Heart left ventricle (tissue), 16 donors: ENCODE results near the gene FAM174A. TPM values are rescaled to one million over a fixed set of nuclear protein-coding genes. Genes with fewer than 3 reads are reported as not detected.

ENCODE experiments used
- ATAC-seq, 4 donors: fragments of 200-7000 bp; cut with Tn5 transposase; one replicate each; pipeline ENCODE4 v1.9.1; 2020 to 2022; ENCODE audit warnings: moderate library complexity in 4 of 4, mild to moderate bottlenecking in 3 of 4, moderate number of reproducible peaks in 1 of 4
- DNase-seq, 5 donors: peaks; one replicate each; pipeline ENCODE4 v3.0.0-alpha.2; 2020
- H3K27ac ChIP-seq, 12 donors: fragments of 200-600 bp; sonication (generic) in 4 of 12; one replicate each; pipeline versions ENCODE4 v1.5.0 to v1.8.0; 2016 to 2022; ENCODE audit warnings: mild to moderate bottlenecking in 2 of 12
- H3K27me3 ChIP-seq, 9 donors: fragments of 200-600 bp; sonication (generic) in 2 of 9; one replicate each; pipeline versions ENCODE4 v1.5.1 to v1.8.0; 2016 to 2022; ENCODE audit warnings: mild to moderate bottlenecking in 3 of 9
- H3K36me3 ChIP-seq, 9 donors: fragments of 200-600 bp; sonication (generic) in 2 of 9; one replicate each; pipeline versions ENCODE4 v1.5.0 to v1.8.0; 2018 to 2022; ENCODE audit warnings: mild to moderate bottlenecking in 2 of 9
- H3K4me1 ChIP-seq, 12 donors: fragments of 200-600 bp; sonication (generic) in 4 of 12; one replicate each; pipeline versions ENCODE4 v1.5.0 to v1.8.0; 2016 to 2022; ENCODE audit warnings: mild to moderate bottlenecking in 3 of 12
- H3K4me3 ChIP-seq, 12 donors: fragments of 200-600 bp; sonication (generic) in 4 of 12; one replicate each; pipeline versions ENCODE4 v1.5.0 to v1.8.0; 2017 to 2022; ENCODE audit warnings: mild to moderate bottlenecking in 9 of 12, moderate library complexity in 4 of 12
- H3K9me3 ChIP-seq, 12 donors: fragments of 200-600 bp; sonication (generic) in 4 of 12; one replicate each; pipeline versions ENCODE4 v1.5.0 to v1.8.0; 2016 to 2022; ENCODE audit warnings: mild to moderate bottlenecking in 1 of 12
- CTCF ChIP-seq, 12 donors: fragments of 200-600 bp; sonication (generic) in 4 of 12; IDR thresholded peaks; one replicate each; pipeline versions ENCODE4 v1.5.0 to v1.8.0; 2018 to 2022; ENCODE audit warnings: antibody characterized with exemption in 12 of 12, mild to moderate bottlenecking in 5 of 12
- POLR2A ChIP-seq, 2 donors: fragments of 450-650 bp; IDR thresholded peaks; one replicate each; pipeline ENCODE4 v1.6.1; 2017; ENCODE audit warnings: antibody characterized with exemption in 2 of 2, mild to moderate bottlenecking in 2 of 2, moderate library complexity in 2 of 2
- WGBS, 4 donors: extraction: QIAGEN DNeasy Blood & Tissue Kit in 2 of 4; methylation state at CpG; one replicate each; pipeline versions ENCODE4 v1.1.5 to v1.1.7; 2013 to 2018; 5-methylcytosine and 5-hydroxymethylcytosine counted together
- intact Hi-C, 10 donors: fragments of 100-400 bp; cut with DNase I; formaldehyde crosslinking; loops; one replicate each; pipeline versions ENCODE4 v1.11.1 to v1.14.2; 2022
- polyA plus RNA-seq, 2 donors: library from polyadenylated mRNA; stranded (reverse); fragments of 200-250 nt; gene quantifications; one replicate each; pipeline ENCODE4 v1.2.3, GENCODE V29; 2013
- total RNA-seq, 9 donors: library from RNA; depleted of rRNA in 2 of 9; stranded (reverse); fragments of >200 nt in 2 of 9; fragmentation: NEBNext Ultra II Directional in 3 of 9; extraction: Animal tissue kit (Norgen Biotek cat#: 25700) in 3 of 9; gene quantifications; one replicate each; pipeline versions ENCODE4 v1.1.0 to v1.2.4, GENCODE V29; 2016 to 2023
- donor health status: ischemic (EF 13 %, LVEDD 7.1; RV severe dilation, severe dysfunction).
- donor health status: healthy with polysubstance abuse.
- donor health status: DM: no; HTN: yes; CAD: no.
- donor health status: DM: no; HTN: no; CAD: no.
- donor health status: ischemic (EF 25% LVEDD 6.9; RV normal size, moderate dysfunction).
- donor health status: ischemic (EF 25% LVEDD 5.7; RV mildly dilated, moderate dysfunction).
- donor health status: healthy.
- donor health status: DM: yes; HTN: yes; CAD: no.
- donor health status: ischemic (EF 35%, LVEDD 5.7; RV mildly dilated, moderate dysfunction).
- donor health status: nonischemic (EF 11% LVEDD 7.7; RV severe dilation, severe dysfunction).
- donor health status: DM: yes; HTN: yes; CAD: no.
- donor health status: PGD.
- donor health status: ischemic (EF 29% LVEDD 5.4; RV normal size, mild dysfunction).
- donor health status: nonischemic (EF 23%, LVEDD 6.1; RV moderate dilation, normal function).

FAM174A gene
- total and polyA plus RNA-seq, 11 donors = 7.8 to 59.0 (median 20.4) TPM

- Histone ChIP-seq H3K4me1 (peaks cover 0 to 32% (median 11%) of the 10 kb centered on the region in 12 donors), H3K9me3 (peaks cover 0 to 4% (median 0%) of the 10 kb centered on the region in 12 donors), H3K27me3 (no peaks in the 10 kb centered on the region), H3K4me3 (no peak overlapping the region), H3K27ac (peak overlapping the region in 7 of 12 donors; percentile 8 to 76 (median 40)), H3K36me3 (peaks cover 0 to 10% (median 0%) of the 10 kb centered on the region in 9 donors)
- ATAC-seq (no peak), DNase-seq (no peak)
- 72 to 89% (median 85%) methylated on average over 1 of the region's 1 CpG for WGBS, 4 donors
- intact Hi-C loops = loop anchor here in 2 of 10 donors (5.0 kb wide), 1 partner anchor 40 kb away; the partner anchor contains the start of gene FAM174A (in 2 of the 2)
- no peak for TF ChIP-seq CTCF (IDR thresholded peaks at IDR 0.05)
- no peak for TF ChIP-seq POLR2A (IDR thresholded peaks at IDR 0.05)
Observed at GRCh38 chr5:100577506-100577905, 42.3 kb downstream of the FAM174A start.

GRCh38 chr5:100584069-100584468 is 48.9 kb downstream of the FAM174A start:
- no peak overlapping the region for H3K27ac ChIP-seq
- peaks cover 0 to 14% (median 5%) of the 10 kb centered on the region in 9 donors for H3K36me3 ChIP-seq
- intact Hi-C loops = no loop called here
- TF ChIP-seq CTCF (IDR thresholded peaks at IDR 0.05) (no peak), POLR2A (IDR thresholded peaks at IDR 0.05) (no peak)
- no peak for ATAC-seq
- H3K27me3 ChIP-seq = no peaks in the 10 kb centered on the region
- no peaks in the 10 kb centered on the region for H3K9me3 ChIP-seq
- no peak for DNase-seq
- H3K4me1 ChIP-seq = no peaks in the 10 kb centered on the region
- no peak overlapping the region for H3K4me3 ChIP-seq
- WGBS, 4 donors = 59 to 70% (median 65%) methylated on average over 1 of the region's 1 CpG

GRCh38 chr5:100584889-100585288 is 49.7 kb downstream of the FAM174A start:
- TF ChIP-seq CTCF (IDR thresholded peaks at IDR 0.05) = no peak
- TF ChIP-seq POLR2A (IDR thresholded peaks at IDR 0.05) = no peak
- Histone ChIP-seq H3K4me3 (no peak overlapping the region), H3K27me3 (no peaks in the 10 kb centered on the region), H3K27ac (no peak overlapping the region), H3K9me3 (no peaks in the 10 kb centered on the region), H3K4me1 (no peaks in the 10 kb centered on the region), H3K36me3 (peaks cover 0 to 14% (median 5%) of the 10 kb centered on the region in 9 donors)
- DNase-seq (no peak), ATAC-seq (no peak)
- intact Hi-C loops = no loop called here
- 90 to 95% (median 94%) methylated on average over 5 of the region's 5 CpGs for WGBS, 4 donors

- Histone ChIP-seq H3K4me3 (no peak overlapping the region), H3K27ac (no peak overlapping the region), H3K9me3 (no peaks in the 10 kb centered on the region), H3K27me3 (no peaks in the 10 kb centered on the region), H3K36me3 (peaks cover 0 to 13% (median 5%) of the 10 kb centered on the region in 9 donors), H3K4me1 (peaks cover 0 to 8% (median 0%) of the 10 kb centered on the region in 12 donors)
- TF ChIP-seq CTCF (IDR thresholded peaks at IDR 0.05) (no peak), POLR2A (IDR thresholded peaks at IDR 0.05) (no peak)
- WGBS, 4 donors = 95 to 100% (median 98%) methylated on average over 1 of the region's 1 CpG
- intact Hi-C loops = no loop called here
- ATAC-seq = no peak
- DNase-seq = no peak
Observed at GRCh38 chr5:100590867-100591266, 55.7 kb downstream of the FAM174A start.
